ENCODE data around the gene GJA4. TPM values are rescaled to one million over a fixed set of nuclear protein-coding genes. Genes with fewer than 3 reads are reported as not detected.

GJA4 gene
- total RNA-seq, 2 donors from 2014 or later, result 9.0 TPM

- Histone ChIP-seq H3K4me3 (ENCODE audit: low read length) (no peak overlapping the region), H3K27me3 (ENCODE audit: control insufficient read depth, insufficient read depth, low read length, poor library complexity, severe bottlenecking) (no peaks in the 10 kb centered on the region), H3K27ac (ENCODE audit: low read depth, low read length) (no peak overlapping the region), H3K36me3 (ENCODE audit: control insufficient read depth, insufficient read depth, low read length) (no peaks in the 10 kb centered on the region), H3K9me3 (ENCODE audit: control insufficient read depth, low read length) (peaks cover 6% of the 10 kb centered on the region), H3K9ac (ENCODE audit: extremely low read depth, low read length, poor library complexity, severe bottlenecking) (no peak overlapping the region), H3K4me1 (ENCODE audit: control insufficient read depth, insufficient read depth, low read length) (peaks cover 17% of the 10 kb centered on the region)
- peaks cover 30% of the 10 kb centered on the region for H3K4me1 Mint-ChIP-seq
- no peaks in the 10 kb centered on the region for H3K9me3 Mint-ChIP-seq
- peak; percentile 22 for DNase-seq
- no peak for TF ChIP-seq CTCF (conservative IDR thresholded peaks at IDR 0.05)
- H3K27ac Mint-ChIP-seq, result no peak overlapping the region
- WGBS, 2 experiments (ENCODE audit: insufficient coverage in 1 of 2, insufficient read length in 1 of 2), result 86 to 100% methylated on average over 2 of the region's 2 CpGs
- no peak overlapping the region for H3K4me3 Mint-ChIP-seq
- peaks cover 4% of the 10 kb centered on the region for H3K27me3 Mint-ChIP-seq (ENCODE audit: insufficient read depth)
- H3K36me3 Mint-ChIP-seq (ENCODE audit: low read depth), result peaks cover 4% of the 10 kb centered on the region
These were observed 35.8 kb downstream of the GJA4 start for GRCh38 chr1:34828611-34829010.

- Mint-ChIP-seq H3K9me3 (no peaks in the 10 kb centered on the region), H3K4me1 (peaks cover 30% of the 10 kb centered on the region), H3K27ac (no peak overlapping the region), H3K27me3 (ENCODE audit: insufficient read depth) (peaks cover 4% of the 10 kb centered on the region), H3K4me3 (no peak overlapping the region), H3K36me3 (ENCODE audit: low read depth) (peaks cover 4% of the 10 kb centered on the region)
- H3K36me3 ChIP-seq (ENCODE audit: control insufficient read depth, insufficient read depth, low read length), result no peaks in the 10 kb centered on the region
- H3K27ac ChIP-seq (ENCODE audit: low read depth, low read length), result no peak overlapping the region
- no peak for TF ChIP-seq CTCF (conservative IDR thresholded peaks at IDR 0.05)
- H3K4me3 ChIP-seq (ENCODE audit: low read length), result no peak overlapping the region
- peak; percentile 18 for DNase-seq
- H3K27me3 ChIP-seq (ENCODE audit: control insufficient read depth, insufficient read depth, low read length, poor library complexity, severe bottlenecking), result no peaks in the 10 kb centered on the region
- H3K9ac ChIP-seq (ENCODE audit: extremely low read depth, low read length, poor library complexity, severe bottlenecking), result no peak overlapping the region
- no peaks in the 10 kb centered on the region for H3K9me3 ChIP-seq (ENCODE audit: control insufficient read depth, low read length)
- H3K4me1 ChIP-seq (ENCODE audit: control insufficient read depth, insufficient read depth, low read length), result peaks cover 17% of the 10 kb centered on the region
- WGBS, 2 experiments (ENCODE audit: insufficient coverage in 1 of 2, insufficient read length in 1 of 2), result 94 to 100% methylated on average over 2 to 3 of the region's 3 CpGs
These were observed 36.5 kb downstream of the GJA4 start for GRCh38 chr1:34829250-34829649.

DNA sequence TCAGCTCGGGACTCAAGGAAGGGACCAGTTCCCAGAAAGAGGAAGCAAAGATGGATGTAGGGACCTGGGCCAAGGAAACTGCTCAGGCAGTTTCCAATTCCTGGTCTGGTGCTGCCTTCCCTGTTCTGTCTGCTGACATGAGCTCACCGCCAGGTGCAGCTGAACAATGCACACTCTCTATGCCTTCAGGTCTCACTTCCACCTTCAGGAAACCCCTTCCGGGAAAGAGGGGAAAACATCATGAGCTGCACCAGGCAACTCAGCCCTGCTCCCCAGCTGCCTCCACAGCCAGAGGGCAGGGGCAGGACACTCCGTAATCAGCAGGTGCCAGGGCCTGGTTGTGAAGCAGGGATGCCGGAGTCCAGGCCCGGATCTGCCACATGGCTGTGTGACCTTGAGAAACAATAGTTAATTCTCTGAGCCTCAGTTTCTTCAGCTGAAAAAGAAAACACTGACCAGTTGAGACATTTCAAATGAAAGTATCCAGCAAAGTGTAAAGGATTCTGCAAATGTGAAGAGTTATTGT is 39.0 kb downstream of the GJA4 start:
- TF ChIP-seq CTCF (conservative IDR thresholded peaks at IDR 0.05), result no peak
- Mint-ChIP-seq H3K36me3 (ENCODE audit: low read depth) (peaks cover 4% of the 10 kb centered on the region), H3K4me3 (no peak overlapping the region), H3K27ac (no peak overlapping the region), H3K27me3 (ENCODE audit: insufficient read depth) (peaks cover 4% of the 10 kb centered on the region), H3K4me1 (peaks cover 18% of the 10 kb centered on the region), H3K9me3 (no peaks in the 10 kb centered on the region)
- Histone ChIP-seq H3K4me1 (ENCODE audit: control insufficient read depth, insufficient read depth, low read length) (peaks cover 8% of the 10 kb centered on the region), H3K9me3 (ENCODE audit: control insufficient read depth, low read length) (no peaks in the 10 kb centered on the region), H3K27me3 (ENCODE audit: control insufficient read depth, insufficient read depth, low read length, poor library complexity, severe bottlenecking) (no peaks in the 10 kb centered on the region), H3K9ac (ENCODE audit: extremely low read depth, low read length, poor library complexity, severe bottlenecking) (no peak overlapping the region), H3K27ac (ENCODE audit: low read depth, low read length) (no peak overlapping the region), H3K4me3 (ENCODE audit: low read length) (no peak overlapping the region), H3K36me3 (ENCODE audit: control insufficient read depth, insufficient read depth, low read length) (no peaks in the 10 kb centered on the region)
- 95% methylated on average over 3 to 6 of the region's 6 CpGs for WGBS, 2 experiments (ENCODE audit: insufficient coverage in 1 of 2, insufficient read length in 1 of 2)
- peak; percentile 36 for DNase-seq
